WTC11 (cell line): ENCODE results near the gene ATP2B1.

Experiments used
- CBFB ChIP-seq: sonication (generic); formaldehyde crosslinking; IDR thresholded peaks from 2 replicates; pipeline ENCODE4 v1.8.1; 2022; ENCODE audit warnings: mild to moderate bottlenecking, low read depth, missing genetic modification reagents
- CREB1 ChIP-seq: sonication (generic); formaldehyde crosslinking; IDR thresholded peaks from 2 replicates; pipeline ENCODE4 v1.8.0; 2023; ENCODE audit warnings: mild to moderate bottlenecking, missing genetic modification reagents
- CTCF ChIP-seq: fragments of 200-600 bp; IDR thresholded peaks from 2 replicates; pipeline ENCODE4 v1.8.0; 2022; ENCODE audit warnings: antibody characterized with exemption
- FOXP4 ChIP-seq: sonication (generic); formaldehyde crosslinking; IDR thresholded peaks from 2 replicates; pipeline ENCODE4 v1.8.0; 2022; ENCODE audit warnings: mild to moderate bottlenecking, missing genetic modification reagents
- MAX ChIP-seq: sonication (generic); formaldehyde crosslinking; IDR thresholded peaks from 2 replicates; pipeline ENCODE4 v1.8.0; 2022; ENCODE audit warnings: mild to moderate bottlenecking, missing genetic modification reagents
- NFATC4 ChIP-seq: fragments of 250-450 bp; sonication (Bioruptor Pico); IDR thresholded peaks from 2 replicates; pipeline ENCODE4 v1.9.0; 2021; ENCODE audit warnings: mild to moderate bottlenecking
- NFYB ChIP-seq: sonication (generic); formaldehyde crosslinking; conservative IDR thresholded peaks from 2 replicates; pipeline ENCODE4 v1.8.0; 2022; ENCODE audit warnings: low read depth, missing genetic modification reagents
- NR3C1 ChIP-seq: sonication (generic); formaldehyde crosslinking; conservative IDR thresholded peaks from 2 replicates; pipeline ENCODE4 v1.8.1; 2023; ENCODE audit warnings: low read depth, mild to moderate bottlenecking, missing genetic modification reagents
- SMAD3 ChIP-seq: sonication (generic); formaldehyde crosslinking; IDR thresholded peaks from 2 replicates; pipeline ENCODE4 v1.8.0; 2022; ENCODE audit warnings: missing genetic modification reagents, mild to moderate bottlenecking, borderline replicate concordance
- SP1 ChIP-seq: sonication (generic); formaldehyde crosslinking; conservative IDR thresholded peaks from 2 replicates; pipeline ENCODE4 v1.8.1; 2022; ENCODE audit warnings: missing genetic modification reagents
- ZMAT4 ChIP-seq: fragments of 250-450 bp; sonication (Bioruptor Pico); IDR thresholded peaks from 2 replicates; pipeline ENCODE4 v1.9.0; 2021; ENCODE audit warnings: mild to moderate bottlenecking

- no peak for TF ChIP-seq MAX (CRISPR knock-in tag)
- no peak for TF ChIP-seq CREB1 (CRISPR knock-in tag)
- no peak for TF ChIP-seq NFYB (CRISPR knock-in tag)
- TF ChIP-seq SP1 (CRISPR knock-in tag): no peak
- TF ChIP-seq NFATC4 (CRISPR knock-in tag): no peak
- TF ChIP-seq CTCF: no peak
- TF ChIP-seq FOXP4 (CRISPR knock-in tag): no peak
- no peak for TF ChIP-seq CBFB (CRISPR knock-in tag)
- no peak for TF ChIP-seq SMAD3 (CRISPR knock-in tag)
- TF ChIP-seq NR3C1 (CRISPR knock-in tag): no peak
- no peak for TF ChIP-seq ZMAT4 (CRISPR knock-in tag)
These were observed 4.2 kb downstream of the ATP2B1 start for GRCh38 chr12:89704457-89704856.
